ENCODE data around the gene ALX4.

- TF ChIP-seq, protein P1, sequence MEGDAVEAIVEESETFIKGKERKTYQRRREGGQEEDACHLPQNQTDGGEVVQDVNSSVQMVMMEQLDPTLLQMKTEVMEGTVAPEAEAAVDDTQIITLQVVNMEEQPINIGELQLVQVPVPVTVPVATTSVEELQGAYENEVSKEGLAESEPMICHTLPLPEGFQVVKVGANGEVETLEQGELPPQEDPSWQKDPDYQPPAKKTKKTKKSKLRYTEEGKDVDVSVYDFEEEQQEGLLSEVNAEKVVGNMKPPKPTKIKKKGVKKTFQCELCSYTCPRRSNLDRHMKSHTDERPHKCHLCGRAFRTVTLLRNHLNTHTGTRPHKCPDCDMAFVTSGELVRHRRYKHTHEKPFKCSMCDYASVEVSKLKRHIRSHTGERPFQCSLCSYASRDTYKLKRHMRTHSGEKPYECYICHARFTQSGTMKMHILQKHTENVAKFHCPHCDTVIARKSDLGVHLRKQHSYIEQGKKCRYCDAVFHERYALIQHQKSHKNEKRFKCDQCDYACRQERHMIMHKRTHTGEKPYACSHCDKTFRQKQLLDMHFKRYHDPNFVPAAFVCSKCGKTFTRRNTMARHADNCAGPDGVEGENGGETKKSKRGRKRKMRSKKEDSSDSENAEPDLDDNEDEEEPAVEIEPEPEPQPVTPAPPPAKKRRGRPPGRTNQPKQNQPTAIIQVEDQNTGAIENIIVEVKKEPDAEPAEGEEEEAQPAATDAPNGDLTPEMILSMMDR (IDR thresholded peaks at IDR 0.05): no peak
- TF ChIP-seq POLR2A (IDR thresholded peaks at IDR 0.05): no peak
Measured at GRCh38 chr11:44313761-44314489, 4.0 kb upstream of the ALX4 start.

Measured in testis (tissue), 2 donors.